OCI-LY7 (cell line): ENCODE results near the gene NLGN4Y. TPM values are rescaled to one million over a fixed set of nuclear protein-coding genes. Genes with fewer than 3 reads are reported as not detected.

ENCODE experiments used
- BruUV-seq: library from RNA; stranded (reverse); fragments of 400-500 nt; replicated peaks from 2 replicates; lab custom pipeline; 2021; lab: Mats Ljungman, UMichigan
- CTCF ChIA-PET: fragments of 300-600 bp; sonication (Branson Sonifier 250); formaldehyde crosslinking; loops from one replicate; lab custom pipeline; 2022; ENCODE audit warnings: antibody characterized with exemption; ENCODE audit not compliant: unreplicated experiment; lab: Charles Lee
- POLR2A ChIA-PET: fragments of 300-600 bp; sonication (Branson Sonifier 250); formaldehyde crosslinking; loops from one replicate; lab custom pipeline; 2022; ENCODE audit warnings: antibody characterized with exemption; lab: Charles Lee
- DNase-seq: peaks from one replicate; pipeline ENCODE4 v3.0.0-alpha.2; 2015; ENCODE audit warnings: low spot score
- H2AFZ ChIP-seq: fragments of 200-600 bp; sonication (generic), shearing (Covaris generic); 2 replicates; pipeline ENCODE4 v1.6.1; 2014; ENCODE audit warnings: mild to moderate bottlenecking, antibody characterized with exemption, low read length, moderate library complexity
- H3K27ac ChIP-seq: fragments of 200-600 bp; sonication (generic); 2 replicates; pipeline ENCODE4 v1.5.1; 2014; ENCODE audit warnings: mixed run types, low read depth, mild to moderate bottlenecking, moderate library complexity, low read length, inconsistent platforms; ENCODE audit not compliant: poor library complexity, severe bottlenecking
- H3K36me3 ChIP-seq: fragments of 200-600 bp; sonication (generic); 2 replicates; pipeline ENCODE4 v1.6.1; 2014; ENCODE audit warnings: mild to moderate bottlenecking, antibody characterized with exemption, low read length, moderate library complexity, mixed read lengths; ENCODE audit not compliant: insufficient read depth
- H3K4me1 ChIP-seq: fragments of 200-600 bp; sonication (generic); 2 replicates; pipeline ENCODE4 v1.5.1; 2014; ENCODE audit warnings: mild to moderate bottlenecking, low read length; ENCODE audit not compliant: insufficient read depth, poor library complexity, severe bottlenecking
- H3K4me2 ChIP-seq: fragments of 200-600 bp; sonication (generic); 2 replicates; pipeline ENCODE4 v1.6.1; 2014; ENCODE audit warnings: mild to moderate bottlenecking, low read length
- H3K4me3 ChIP-seq: fragments of 200-600 bp; sonication (generic); 2 replicates; pipeline ENCODE4 v1.5.1; 2014; ENCODE audit warnings: mild to moderate bottlenecking, low read depth, low read length; ENCODE audit not compliant: poor library complexity, severe bottlenecking
- H3K79me2 ChIP-seq: fragments of 200-600 bp; sonication (generic); 2 replicates; pipeline ENCODE4 v1.6.1; 2016; ENCODE audit warnings: low read depth, mild to moderate bottlenecking, low read length, moderate library complexity, mixed read lengths; ENCODE audit not compliant: insufficient read depth
- H3K9me2 ChIP-seq: fragments of 200-600 bp; sonication (generic); 2 replicates; pipeline ENCODE4 v1.6.1; 2016; ENCODE audit warnings: mild to moderate bottlenecking, low read length, mixed read lengths; ENCODE audit not compliant: insufficient read depth
- H3K9me3 ChIP-seq: fragments of 200-600 bp; sonication (generic); 2 replicates; pipeline ENCODE4 v1.6.1; 2014; ENCODE audit warnings: mild to moderate bottlenecking, mixed run types, low read length, mixed read lengths
- H4K20me1 ChIP-seq: fragments of 200-600 bp; sonication (generic); 2 replicates; pipeline ENCODE4 v1.6.1; 2014; ENCODE audit warnings: mild to moderate bottlenecking, antibody characterized with exemption, low read length, moderate library complexity, mixed read lengths; ENCODE audit not compliant: insufficient read depth
- EZH2phosphoT487 ChIP-seq: fragments of 200-600 bp; sonication (generic); IDR thresholded peaks from 2 replicates; pipeline ENCODE4 v1.6.1; 2018; ENCODE audit warnings: low read depth, borderline replicate concordance, mild to moderate bottlenecking, mixed run types, antibody characterized with exemption, low read length, moderate library complexity, mixed read lengths
- intact Hi-C: fragments of 100-400 bp; cut with micrococcal nuclease; formaldehyde crosslinking; loops from one replicate; pipeline ENCODE4 v1.10.0; 2022; ENCODE audit not compliant: unreplicated experiment
- total RNA-seq, 2 experiments: library from RNA; depleted of rRNA in 1 of 2; stranded (reverse); fragments of >200 nt in 1 of 2; shearing (Covaris generic) in 1 of 2; gene quantifications; 2 replicates each; pipeline ENCODE4 v1.2.3, GENCODE V29; 2014 to 2022
- TF ChIP-seq, protein P1 (sequence below): fragments of 200-600 bp; sonication (generic); conservative IDR thresholded peaks from 2 replicates; pipeline ENCODE4 v1.5.1; 2014; ENCODE audit warnings: mild to moderate bottlenecking, antibody characterized with exemption, low read length, moderate library complexity, mixed read lengths

The NLGN4Y gene
- total RNA-seq, 2 experiments from 2014 or later = not detected

DNA sequence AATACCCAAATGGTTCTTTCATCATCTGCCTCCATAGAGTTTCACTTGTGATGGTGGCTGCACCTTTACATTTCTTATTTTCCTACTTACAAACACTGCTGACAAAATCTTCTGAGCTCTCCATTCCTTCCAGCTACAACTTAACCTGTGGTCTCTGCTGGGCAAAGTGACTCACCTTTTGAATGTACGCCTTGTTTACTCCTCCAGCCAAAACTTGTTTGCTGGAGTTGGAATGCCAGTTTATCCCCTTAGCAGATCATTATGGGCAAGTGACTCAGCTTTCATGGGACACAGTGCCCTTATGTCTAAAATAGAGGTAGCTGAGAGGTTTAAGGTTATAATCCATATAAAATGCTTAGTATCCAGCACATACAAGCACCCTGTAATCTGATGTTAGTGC is 107.3 kb downstream of the NLGN4Y start:
- TF ChIP-seq EZH2phosphoT487 = no peak
- TF ChIP-seq, protein P1, sequence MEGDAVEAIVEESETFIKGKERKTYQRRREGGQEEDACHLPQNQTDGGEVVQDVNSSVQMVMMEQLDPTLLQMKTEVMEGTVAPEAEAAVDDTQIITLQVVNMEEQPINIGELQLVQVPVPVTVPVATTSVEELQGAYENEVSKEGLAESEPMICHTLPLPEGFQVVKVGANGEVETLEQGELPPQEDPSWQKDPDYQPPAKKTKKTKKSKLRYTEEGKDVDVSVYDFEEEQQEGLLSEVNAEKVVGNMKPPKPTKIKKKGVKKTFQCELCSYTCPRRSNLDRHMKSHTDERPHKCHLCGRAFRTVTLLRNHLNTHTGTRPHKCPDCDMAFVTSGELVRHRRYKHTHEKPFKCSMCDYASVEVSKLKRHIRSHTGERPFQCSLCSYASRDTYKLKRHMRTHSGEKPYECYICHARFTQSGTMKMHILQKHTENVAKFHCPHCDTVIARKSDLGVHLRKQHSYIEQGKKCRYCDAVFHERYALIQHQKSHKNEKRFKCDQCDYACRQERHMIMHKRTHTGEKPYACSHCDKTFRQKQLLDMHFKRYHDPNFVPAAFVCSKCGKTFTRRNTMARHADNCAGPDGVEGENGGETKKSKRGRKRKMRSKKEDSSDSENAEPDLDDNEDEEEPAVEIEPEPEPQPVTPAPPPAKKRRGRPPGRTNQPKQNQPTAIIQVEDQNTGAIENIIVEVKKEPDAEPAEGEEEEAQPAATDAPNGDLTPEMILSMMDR = no peak
- intact Hi-C loops = no loop called here
- Histone ChIP-seq H3K4me2 (no peak overlapping the region), H3K79me2 (no peaks in the 10 kb centered on the region), H2AFZ (no peak overlapping the region), H3K9me3 (no peaks in the 10 kb centered on the region), H4K20me1 (no peaks in the 10 kb centered on the region), H3K4me3 (no peak overlapping the region), H3K27ac (no peak overlapping the region), H3K4me1 (no peaks in the 10 kb centered on the region), H3K36me3 (no peaks in the 10 kb centered on the region), H3K9me2 (no peaks in the 10 kb centered on the region)
- BruUV-seq = no TSS peak
- ChIA-PET POLR2A (no interaction called here), CTCF (no interaction called here)
- no peak for DNase-seq

DNA sequence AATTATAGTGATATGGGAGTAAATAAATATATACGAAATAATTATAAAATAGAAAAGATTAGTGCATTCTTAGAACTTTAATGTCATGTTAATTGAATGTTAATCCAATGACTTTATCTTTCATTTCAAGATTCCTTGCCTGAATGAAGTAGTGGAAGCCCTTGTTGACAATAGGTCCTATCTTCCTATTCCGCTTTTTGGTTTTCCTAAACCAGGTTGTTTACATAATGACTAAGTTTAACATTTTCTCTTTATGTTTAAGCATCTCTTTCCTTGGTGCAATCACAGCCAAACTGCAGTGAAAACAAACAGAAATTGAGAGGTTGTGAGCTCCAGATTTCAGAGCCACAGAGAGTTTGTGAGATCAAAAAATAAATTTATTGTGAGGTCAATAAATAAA is 109.4 kb downstream of the NLGN4Y start:
- CTCF ChIA-PET = no interaction called here
- BruUV-seq = no TSS peak

DNA sequence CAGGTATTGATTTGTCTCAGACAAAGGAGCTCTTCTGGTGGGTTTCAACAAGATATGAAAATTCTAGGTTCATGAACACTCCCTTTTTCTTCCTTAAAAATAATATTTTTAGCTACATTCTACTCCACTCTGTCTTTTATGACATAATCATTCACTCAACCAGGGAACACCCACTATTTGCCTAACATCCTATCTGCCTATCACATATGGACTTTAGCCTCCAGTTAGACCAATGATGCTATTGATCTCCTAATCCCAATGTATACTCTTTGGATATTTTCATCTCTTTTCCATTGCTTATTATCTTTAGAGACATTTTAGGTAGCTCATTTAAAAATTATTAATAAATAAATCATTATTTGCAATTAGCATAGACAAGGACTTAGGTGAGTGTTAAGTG is 110.6 kb downstream of the NLGN4Y start:
- intact Hi-C loops = no loop called here
- Histone ChIP-seq H3K4me3 (no peak overlapping the region), H3K9me2 (no peaks in the 10 kb centered on the region), H3K27ac (no peak overlapping the region), H4K20me1 (no peaks in the 10 kb centered on the region), H3K4me2 (no peak overlapping the region), H3K36me3 (no peaks in the 10 kb centered on the region), H3K79me2 (no peaks in the 10 kb centered on the region), H2AFZ (no peak overlapping the region), H3K4me1 (no peaks in the 10 kb centered on the region), H3K9me3 (no peaks in the 10 kb centered on the region)
- TF ChIP-seq EZH2phosphoT487 = no peak
- TF ChIP-seq, protein P1 = no peak
- CTCF ChIA-PET = no interaction called here
- no TSS peak for BruUV-seq
- DNase-seq = no peak
- POLR2A ChIA-PET = no interaction called here

More for the DNA sequence above, 109.4 kb downstream of the NLGN4Y start:
- H3K79me2 ChIP-seq = no peaks in the 10 kb centered on the region
- TF ChIP-seq, protein P1 = no peak
- TF ChIP-seq EZH2phosphoT487 = no peak
- intact Hi-C loops = no loop called here
- H3K4me1 ChIP-seq = no peaks in the 10 kb centered on the region
- no peak overlapping the region for H3K4me3 ChIP-seq
- H4K20me1 ChIP-seq = no peaks in the 10 kb centered on the region
- H3K36me3 ChIP-seq = no peaks in the 10 kb centered on the region
- DNase-seq = no peak
- H3K4me2 ChIP-seq = no peak overlapping the region
- H3K9me2 ChIP-seq = no peaks in the 10 kb centered on the region
- POLR2A ChIA-PET = no interaction called here
- H3K9me3 ChIP-seq = no peaks in the 10 kb centered on the region
- H2AFZ ChIP-seq = no peak overlapping the region
- no peak overlapping the region for H3K27ac ChIP-seq
